HepG2 (cell line): ENCODE results near the gene TP53. TPM values are rescaled to one million over a fixed set of nuclear protein-coding genes. Genes with fewer than 3 reads are reported as not detected.
A peak's percentile ranks its signal among the peaks of the same experiment; 100 is the strongest.

Experiments
- BATF2 ChIP-seq: sonication (generic); formaldehyde crosslinking; IDR thresholded peaks from 2 replicates; pipeline ENCODE4 v1.8.0; 2022; ENCODE audit warnings: mild to moderate bottlenecking, missing genetic modification reagents, moderate library complexity
- CEBPZ ChIP-seq: IDR thresholded peaks from 2 replicates; pipeline ENCODE4 v1.6.1; 2012; ENCODE audit warnings: low read length, improper control_type of control experiment
- HDAC1 ChIP-seq: sonication (generic); formaldehyde crosslinking; IDR thresholded peaks from 2 replicates; pipeline ENCODE4 v1.5.1; 2020; ENCODE audit warnings: mild to moderate bottlenecking, missing genetic modification reagents
- MED8 ChIP-seq: sonication (generic); formaldehyde crosslinking; IDR thresholded peaks from 2 replicates; pipeline ENCODE4 v1.8.1; 2023; ENCODE audit warnings: mild to moderate bottlenecking, missing genetic modification reagents; ENCODE audit not compliant: insufficient replicate concordance
- MTA3 ChIP-seq: sonication (generic); formaldehyde crosslinking; IDR thresholded peaks from 2 replicates; pipeline ENCODE4 v1.4.0; 2020; ENCODE audit warnings: missing genetic modification reagents
- NR2F6 ChIP-seq, 2 experiments: IDR thresholded peaks; 2 replicates each; pipeline ENCODE4 v1.6.1; 2016; ENCODE audit warnings: antibody characterized with exemption in 1 of 2, mild to moderate bottlenecking in 1 of 2
- REL ChIP-seq: sonication (generic); formaldehyde crosslinking; conservative IDR thresholded peaks from 2 replicates; pipeline ENCODE4 v1.8.0; 2022; ENCODE audit warnings: mild to moderate bottlenecking, missing genetic modification reagents, moderate library complexity
- RFX1 ChIP-seq: fragments of 450-650 bp; IDR thresholded peaks from 2 replicates; pipeline ENCODE4 v1.6.1; 2017
- SAP130 ChIP-seq: IDR thresholded peaks from 2 replicates; pipeline ENCODE4 v1.6.1; 2016; ENCODE audit warnings: low read depth
- TEAD2 ChIP-seq: sonication (generic); formaldehyde crosslinking; IDR thresholded peaks from 2 replicates; pipeline ENCODE4 v1.9.0; 2021; ENCODE audit warnings: missing genetic modification reagents
- TFDP2 ChIP-seq: sonication (generic); formaldehyde crosslinking; IDR thresholded peaks from 2 replicates; pipeline ENCODE4 v1.4.0; 2020; ENCODE audit warnings: missing genetic modification reagents
- YEATS2 ChIP-seq: sonication (generic); formaldehyde crosslinking; IDR thresholded peaks from 2 replicates; pipeline ENCODE4 v1.4.0; 2020; ENCODE audit warnings: missing genetic modification reagents, borderline replicate concordance
- ZFP41 ChIP-seq: sonication (generic); formaldehyde crosslinking; IDR thresholded peaks from 2 replicates; pipeline ENCODE4 v1.4.0; 2020; ENCODE audit warnings: mild to moderate bottlenecking, missing genetic modification reagents, borderline replicate concordance
- ZNF431 ChIP-seq: sonication (generic); formaldehyde crosslinking; IDR thresholded peaks from 2 replicates; pipeline ENCODE4 v1.9.0; 2022; ENCODE audit warnings: missing genetic modification reagents, low read depth, mild to moderate bottlenecking, borderline replicate concordance
- polyA plus RNA-seq, 8 experiments: library from polyadenylated mRNA; depleted of rRNA in 3 of 8; stranded (reverse) in 7 of 8; unstranded in 1 of 8; fragments of >200 nt; fragmentation: Illumina TruSeq in 4 of 8; extraction: Trizol in 4 of 8; gene quantifications; 2 replicates each; pipeline versions ENCODE4 v1.2.1 to v1.2.3, GENCODE V29; 2011 to 2016; ENCODE audit warnings: low read depth in 4 of 8, missing spikeins in 1 of 8, mixed read lengths in 1 of 8; ENCODE audit not compliant: insufficient read depth in 1 of 8
- total RNA-seq, 5 experiments: library from RNA; depleted of rRNA; stranded (reverse); fragments of >200 nt; fragmentation: Illumina TruSeq; extraction: Trizol; gene quantifications; 2 replicates each; pipeline ENCODE4 v1.2.3, GENCODE V29; 2016; ENCODE audit warnings: low read depth in 1 of 5
- TF ChIP-seq, protein P1 (sequence below): sonication (generic); formaldehyde crosslinking; IDR thresholded peaks from 2 replicates; pipeline ENCODE4 v1.4.0; 2020; ENCODE audit warnings: missing genetic modification reagents
- TF ChIP-seq, protein P2 (sequence below), 2 experiments: sonication (generic) in 1 of 2; formaldehyde crosslinking in 1 of 2; IDR thresholded peaks; 2 replicates each; pipeline versions ENCODE4 v1.4.0 to v1.6.1; 2018 to 2020; ENCODE audit warnings: missing genetic modification reagents in 2 of 2, borderline replicate concordance in 1 of 2, low read depth in 1 of 2, mild to moderate bottlenecking in 1 of 2, missing biosample characterization in 1 of 2

Gene TP53
- total and polyA plus RNA-seq, 2 of the 13 experiments (the other 11 are each of a cell fraction or from before 2014, with no cell fraction given) = 17.1 to 29.9 TPM

DNA sequence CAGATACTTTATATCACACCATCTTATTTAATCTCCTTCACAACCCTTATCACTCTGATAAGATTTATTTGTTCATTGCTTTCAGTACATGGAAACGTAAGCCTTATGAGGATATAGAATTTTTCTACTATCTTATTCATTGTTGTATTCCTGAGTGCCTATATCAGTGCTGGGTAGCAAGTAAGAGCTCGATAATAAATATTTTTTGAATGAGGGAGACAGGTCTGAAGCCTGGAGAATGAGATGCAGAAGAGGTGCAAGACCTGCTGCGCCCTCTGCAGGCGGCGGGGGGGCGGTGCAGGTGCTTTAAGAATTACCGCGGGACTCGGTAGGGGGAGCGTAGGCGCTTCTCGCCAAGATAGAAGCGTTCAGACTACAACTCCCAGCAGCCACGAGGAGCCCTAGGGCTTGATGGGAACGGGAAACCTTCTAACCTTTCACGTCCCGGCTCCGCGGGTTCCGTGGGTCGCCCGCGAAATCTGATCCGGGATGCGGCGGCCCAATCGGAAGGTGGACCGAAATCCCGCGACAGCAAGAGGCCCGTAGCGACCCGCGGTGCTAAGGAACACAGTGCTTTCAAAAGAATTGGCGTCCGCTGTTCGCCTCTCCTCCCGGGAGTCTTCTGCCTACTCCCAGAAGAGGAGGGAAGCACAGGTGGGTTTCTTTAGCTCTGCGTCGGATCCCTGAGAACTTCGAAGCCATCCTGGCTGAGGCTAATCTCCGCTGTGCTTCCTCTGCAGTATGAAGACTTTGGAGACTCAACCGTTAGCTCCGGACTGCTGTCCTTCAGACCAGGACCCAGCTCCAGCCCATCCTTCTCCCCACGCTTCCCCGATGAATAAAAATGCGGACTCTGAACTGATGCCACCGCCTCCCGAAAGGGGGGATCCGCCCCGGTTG is 868 bp upstream of the TP53 start, which contains the start of gene WRAP53 (continued):
- TF ChIP-seq NR2F6 (IDR thresholded peaks at IDR 0.05) = peak; percentile 49
- peak; percentile 64; the same call in 1 of the 2 replicates for TF ChIP-seq NR2F6 (CRISPR knock-in tag; IDR thresholded peaks at IDR 0.05)
- peak; percentile 96 for TF ChIP-seq SAP130
- TF ChIP-seq ZFP41 (CRISPR knock-in tag) = no peak
- TF ChIP-seq MED8 (CRISPR knock-in tag) = no peak
- no peak for TF ChIP-seq REL (CRISPR knock-in tag)
- TF ChIP-seq CEBPZ = no peak
- TF ChIP-seq TEAD2 (CRISPR knock-in tag) = no peak
- no peak for TF ChIP-seq BATF2 (CRISPR knock-in tag)
- TF ChIP-seq, protein P1, sequence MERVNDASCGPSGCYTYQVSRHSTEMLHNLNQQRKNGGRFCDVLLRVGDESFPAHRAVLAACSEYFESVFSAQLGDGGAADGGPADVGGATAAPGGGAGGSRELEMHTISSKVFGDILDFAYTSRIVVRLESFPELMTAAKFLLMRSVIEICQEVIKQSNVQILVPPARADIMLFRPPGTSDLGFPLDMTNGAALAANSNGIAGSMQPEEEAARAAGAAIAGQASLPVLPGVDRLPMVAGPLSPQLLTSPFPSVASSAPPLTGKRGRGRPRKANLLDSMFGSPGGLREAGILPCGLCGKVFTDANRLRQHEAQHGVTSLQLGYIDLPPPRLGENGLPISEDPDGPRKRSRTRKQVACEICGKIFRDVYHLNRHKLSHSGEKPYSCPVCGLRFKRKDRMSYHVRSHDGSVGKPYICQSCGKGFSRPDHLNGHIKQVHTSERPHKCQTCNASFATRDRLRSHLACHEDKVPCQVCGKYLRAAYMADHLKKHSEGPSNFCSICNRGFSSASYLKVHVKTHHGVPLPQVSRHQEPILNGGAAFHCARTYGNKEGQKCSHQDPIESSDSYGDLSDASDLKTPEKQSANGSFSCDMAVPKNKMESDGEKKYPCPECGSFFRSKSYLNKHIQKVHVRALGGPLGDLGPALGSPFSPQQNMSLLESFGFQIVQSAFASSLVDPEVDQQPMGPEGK (CRISPR knock-in tag) = 0 out of 2 replicates have a peak, but pooled peaks have one; percentile 17
- peak; percentile 90 for TF ChIP-seq HDAC1 (CRISPR knock-in tag)
- no peak for TF ChIP-seq MTA3 (CRISPR knock-in tag)
- peak; percentile 64; the same call in 1 of the 2 replicates for TF ChIP-seq RFX1
- peak; percentile 95 for TF ChIP-seq TFDP2 (CRISPR knock-in tag)
- TF ChIP-seq YEATS2 = peak; percentile 83
- TF ChIP-seq, protein P2, sequence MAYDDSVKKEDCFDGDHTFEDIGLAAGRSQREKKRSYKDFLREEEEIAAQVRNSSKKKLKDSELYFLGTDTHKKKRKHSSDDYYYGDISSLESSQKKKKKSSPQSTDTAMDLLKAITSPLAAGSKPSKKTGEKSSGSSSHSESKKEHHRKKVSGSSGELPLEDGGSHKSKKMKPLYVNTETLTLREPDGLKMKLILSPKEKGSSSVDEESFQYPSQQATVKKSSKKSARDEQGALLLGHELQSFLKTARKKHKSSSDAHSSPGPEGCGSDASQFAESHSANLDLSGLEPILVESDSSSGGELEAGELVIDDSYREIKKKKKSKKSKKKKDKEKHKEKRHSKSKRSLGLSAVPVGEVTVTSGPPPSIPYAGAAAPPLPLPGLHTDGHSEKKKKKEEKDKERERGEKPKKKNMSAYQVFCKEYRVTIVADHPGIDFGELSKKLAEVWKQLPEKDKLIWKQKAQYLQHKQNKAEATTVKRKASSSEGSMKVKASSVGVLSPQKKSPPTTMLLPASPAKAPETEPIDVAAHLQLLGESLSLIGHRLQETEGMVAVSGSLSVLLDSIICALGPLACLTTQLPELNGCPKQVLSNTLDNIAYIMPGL (CRISPR knock-in tag; IDR thresholded peaks at IDR 0.05; ENCODE audit: borderline replicate concordance in 1 of 2, low read depth in 1 of 2) = peak in 1 of 2 experiments; percentile 64; a peak in 3 of 4 replicates
- no peak for TF ChIP-seq ZNF431
